Sigmoid colon (tissue), 4 donors: Measurements from ENCODE around the gene PRUNE2.

ENCODE experiments used
- CTCF ChIP-seq, 4 experiments: fragments of 450-650 bp in 3 of 4; fragments of 200-600 bp in 1 of 4; IDR thresholded peaks; one replicate each; pipeline ENCODE4 v1.5.1; 2016 to 2019; ENCODE audit warnings: antibody characterized with exemption in 4 of 4, mild to moderate bottlenecking in 3 of 4, moderate library complexity in 2 of 4
- POLR2A ChIP-seq, 2 donors: fragments of 450-650 bp; IDR thresholded peaks; one replicate each; pipeline ENCODE4 v1.6.1; 2016; ENCODE audit warnings: antibody characterized with exemption in 2 of 2, mild to moderate bottlenecking in 2 of 2, moderate library complexity in 2 of 2
- POLR2AphosphoS5 ChIP-seq, 4 donors: sonication (generic); formaldehyde crosslinking; IDR thresholded peaks; one replicate each; pipeline ENCODE4 v1.6.1; 2017; ENCODE audit warnings: antibody characterized with exemption in 4 of 4

GRCh38 chr9:76732341-76732958, 173.5 kb downstream of the PRUNE2 start:
- TF ChIP-seq CTCF (IDR thresholded peaks at IDR 0.05) (no peak), POLR2A (IDR thresholded peaks at IDR 0.05) (no peak), POLR2AphosphoS5 (IDR thresholded peaks at IDR 0.05) (no peak)
